A673 (cell line): ENCODE results near the gene NTN3. TPM values are rescaled to one million over a fixed set of nuclear protein-coding genes. Genes with fewer than 3 reads are reported as not detected.
"Not testable (repeated sequence)": the region's sequence is repeated elsewhere in the genome, so short reads cannot be mapped to it uniquely, and the experiment has no call there.

Experiments used
- BruUV-seq: library from RNA; stranded (reverse); fragments of 400-500 nt; replicated peaks from 2 replicates; lab custom pipeline; 2021; lab: Mats Ljungman, UMichigan
- CTCF ChIA-PET: fragments of 300-600 bp; sonication (Branson Sonifier 250); formaldehyde crosslinking; loops from one replicate; lab custom pipeline; 2022; ENCODE audit warnings: antibody characterized with exemption; lab: Charles Lee
- POLR2A ChIA-PET: fragments of 300-600 bp; sonication (Branson Sonifier 250); formaldehyde crosslinking; loops from one replicate; lab custom pipeline; 2022; ENCODE audit warnings: antibody characterized with exemption; ENCODE audit not compliant: low non-redundant PET; lab: Charles Lee
- DNase-seq: peaks from one replicate; pipeline ENCODE4 v3.0.0-alpha.2; 2015; ENCODE audit warnings: low spot score
- H3K27ac ChIP-seq: fragments of 200-600 bp; sonication (generic); 2 replicates; pipeline ENCODE4 v1.5.1; 2016; ENCODE audit warnings: mixed run types, low read depth, mild to moderate bottlenecking, mixed read lengths, antibody characterized with exemption, low read length; ENCODE audit not compliant: poor library complexity, severe bottlenecking
- H3K27me3 ChIP-seq: fragments of 200-600 bp; sonication (generic); replicated peaks from 2 replicates; pipeline ENCODE4 v1.6.1; 2017; ENCODE audit warnings: mixed run types, low read depth, mild to moderate bottlenecking, mixed read lengths, antibody characterized with exemption, low read length; ENCODE audit not compliant: insufficient read depth, poor library complexity
- H3K36me3 ChIP-seq: fragments of 200-600 bp; sonication (generic); 2 replicates; pipeline ENCODE4 v1.6.1; 2016; ENCODE audit warnings: mixed run types, mild to moderate bottlenecking, mixed read lengths, antibody characterized with exemption, low read length; ENCODE audit not compliant: insufficient read depth, poor library complexity, severe bottlenecking
- H3K4me1 ChIP-seq: fragments of 200-600 bp; sonication (generic); 2 replicates; pipeline ENCODE4 v1.6.1; 2017; ENCODE audit warnings: mixed run types, mild to moderate bottlenecking, mixed read lengths, antibody characterized with exemption, low read length; ENCODE audit not compliant: insufficient read depth, poor library complexity, severe bottlenecking
- H3K4me3 ChIP-seq: fragments of 200-600 bp; sonication (generic); 2 replicates; pipeline ENCODE4 v1.5.1; 2016; ENCODE audit warnings: low read depth, mixed run types, mild to moderate bottlenecking, mixed read lengths, low read length; ENCODE audit not compliant: poor library complexity, severe bottlenecking
- H3K9me3 ChIP-seq: fragments of 200-600 bp; sonication (generic); 2 replicates; pipeline ENCODE4 v1.6.1; 2016; ENCODE audit warnings: mixed run types, low read depth, mild to moderate bottlenecking, mixed read lengths, antibody characterized with exemption, low read length; ENCODE audit not compliant: poor library complexity, severe bottlenecking
- EZH2 ChIP-seq: fragments of 200-600 bp; sonication (generic); IDR thresholded peaks from 2 replicates; pipeline ENCODE4 v1.6.1; 2017; ENCODE audit warnings: borderline replicate concordance, low read depth, mild to moderate bottlenecking, mixed read lengths, antibody characterized with exemption, low read length; ENCODE audit not compliant: poor library complexity, severe bottlenecking
- intact Hi-C: fragments of 100-400 bp; cut with micrococcal nuclease; formaldehyde crosslinking; loops from one replicate; pipeline ENCODE4 v1.10.0; 2022; ENCODE audit not compliant: unreplicated experiment
- total RNA-seq: library from RNA; stranded (reverse); gene quantifications from 2 replicates; pipeline ENCODE4 v1.2.3, GENCODE V29; 2021
- TF ChIP-seq, protein P1 (sequence below): fragments of 300-800, 200-600 bp; sonication (generic); conservative IDR thresholded peaks from 2 replicates; pipeline ENCODE4 v1.5.1; 2017; ENCODE audit warnings: low read depth, mild to moderate bottlenecking, antibody characterized with exemption, low read length, moderate library complexity, mixed read lengths

Gene NTN3
- total RNA-seq, 1 experiment from 2014 or later: 1.6 TPM

DNA sequence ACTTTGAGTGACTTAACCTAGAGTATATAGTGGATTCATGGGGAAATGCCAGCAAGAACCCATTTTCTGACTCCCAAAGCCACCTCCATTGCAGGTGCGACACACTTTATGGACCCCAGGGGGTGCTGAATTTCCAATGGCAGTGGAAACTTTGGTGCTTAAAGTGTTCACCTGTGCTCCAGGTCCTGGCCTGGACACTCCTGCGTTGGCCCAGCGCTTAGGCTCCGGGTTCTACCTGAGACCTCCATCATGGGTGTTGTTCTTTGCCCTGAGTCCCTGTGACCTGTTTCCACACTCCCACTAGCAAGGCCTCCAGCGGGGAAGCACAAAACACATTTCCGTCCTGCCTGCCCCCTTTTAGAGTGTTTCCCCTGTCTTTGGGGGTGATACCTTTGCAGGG, 38.8 kb upstream of the NTN3 start:
- POLR2A ChIA-PET: no interaction called here
- CTCF ChIA-PET: no interaction called here
- Histone ChIP-seq H3K4me3 (no peak overlapping the region), H3K36me3 (peaks cover 63% of the 10 kb centered on the region), H3K27me3 (no peaks in the 10 kb centered on the region), H3K9me3 (no peaks in the 10 kb centered on the region), H3K27ac (no peak overlapping the region), H3K4me1 (peaks cover 23% of the 10 kb centered on the region)
- BruUV-seq: no TSS peak
- intact Hi-C loops: no loop called here
- no peak for TF ChIP-seq EZH2
- TF ChIP-seq, protein P1, sequence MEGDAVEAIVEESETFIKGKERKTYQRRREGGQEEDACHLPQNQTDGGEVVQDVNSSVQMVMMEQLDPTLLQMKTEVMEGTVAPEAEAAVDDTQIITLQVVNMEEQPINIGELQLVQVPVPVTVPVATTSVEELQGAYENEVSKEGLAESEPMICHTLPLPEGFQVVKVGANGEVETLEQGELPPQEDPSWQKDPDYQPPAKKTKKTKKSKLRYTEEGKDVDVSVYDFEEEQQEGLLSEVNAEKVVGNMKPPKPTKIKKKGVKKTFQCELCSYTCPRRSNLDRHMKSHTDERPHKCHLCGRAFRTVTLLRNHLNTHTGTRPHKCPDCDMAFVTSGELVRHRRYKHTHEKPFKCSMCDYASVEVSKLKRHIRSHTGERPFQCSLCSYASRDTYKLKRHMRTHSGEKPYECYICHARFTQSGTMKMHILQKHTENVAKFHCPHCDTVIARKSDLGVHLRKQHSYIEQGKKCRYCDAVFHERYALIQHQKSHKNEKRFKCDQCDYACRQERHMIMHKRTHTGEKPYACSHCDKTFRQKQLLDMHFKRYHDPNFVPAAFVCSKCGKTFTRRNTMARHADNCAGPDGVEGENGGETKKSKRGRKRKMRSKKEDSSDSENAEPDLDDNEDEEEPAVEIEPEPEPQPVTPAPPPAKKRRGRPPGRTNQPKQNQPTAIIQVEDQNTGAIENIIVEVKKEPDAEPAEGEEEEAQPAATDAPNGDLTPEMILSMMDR: no peak
- no peak for DNase-seq

DNA sequence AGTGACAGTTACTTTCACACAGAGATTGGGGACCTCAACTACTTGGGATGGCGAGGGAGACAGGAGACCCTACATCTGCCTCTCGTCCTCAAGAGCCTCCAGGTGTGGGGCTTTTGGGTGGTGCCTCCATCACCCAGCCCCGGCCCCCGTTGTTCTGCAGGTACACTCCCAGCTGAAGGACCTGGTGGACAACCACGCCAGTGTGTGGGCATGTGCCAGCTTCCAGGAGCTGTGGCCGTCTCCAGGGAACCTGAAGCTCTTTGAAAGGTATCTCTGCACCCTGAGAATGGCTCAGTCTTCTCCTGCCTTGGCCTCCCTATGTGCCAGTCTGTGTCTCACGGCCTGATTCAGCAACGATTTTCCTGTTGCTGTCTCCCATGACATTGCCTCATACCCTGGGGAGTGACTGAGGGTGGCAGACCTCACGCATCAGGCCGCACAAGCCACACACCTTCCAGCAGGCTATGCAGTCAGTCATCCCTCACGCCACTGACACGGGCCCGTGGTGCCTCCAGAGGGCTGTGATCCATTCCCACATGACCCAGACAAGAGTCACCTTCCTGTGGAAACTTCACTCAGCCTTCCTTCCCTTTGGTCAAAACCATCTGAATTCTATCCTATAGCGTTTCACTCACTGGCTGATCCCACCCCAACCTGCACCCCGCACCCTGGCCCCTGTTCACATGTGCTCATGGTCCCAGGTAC, 38.1 kb upstream of the NTN3 start:
- H3K9me3 ChIP-seq: no peaks in the 10 kb centered on the region
- peaks cover 70% of the 10 kb centered on the region for H3K36me3 ChIP-seq
- no peak overlapping the region for H3K4me3 ChIP-seq
- peaks cover 16% of the 10 kb centered on the region for H3K4me1 ChIP-seq
- intact Hi-C loops: no loop called here
- no peaks in the 10 kb centered on the region for H3K27me3 ChIP-seq
- POLR2A ChIA-PET: no interaction called here
- no peak for DNase-seq
- TF ChIP-seq, protein P1: no peak
- no peak for TF ChIP-seq EZH2
- CTCF ChIA-PET: no interaction called here
- BruUV-seq: no TSS peak
- no peak overlapping the region for H3K27ac ChIP-seq

DNA sequence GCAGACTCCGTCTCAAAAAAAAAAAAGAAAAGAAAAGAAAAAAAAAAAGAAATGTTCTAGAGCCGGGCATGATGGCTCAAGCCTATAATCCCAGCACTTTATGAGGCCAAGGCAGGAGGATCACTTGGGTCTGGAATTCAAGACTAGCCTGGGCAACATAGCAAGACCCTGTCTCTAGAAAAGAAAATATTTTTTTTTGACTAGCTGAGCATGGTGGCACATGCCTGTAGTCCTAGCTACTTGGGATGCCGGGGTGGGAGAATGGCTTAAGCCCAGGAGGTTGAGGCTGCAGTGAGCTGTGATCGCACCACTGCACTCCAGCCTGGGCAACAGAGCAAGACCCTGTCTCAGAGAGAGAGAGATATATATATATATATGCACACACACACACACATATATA, 35.9 kb upstream of the NTN3 start:
- POLR2A ChIA-PET, H3K27me3 ChIP-seq, H3K4me1 ChIP-seq, DNase-seq, H3K27ac ChIP-seq, BruUV-seq, intact Hi-C loops, H3K9me3 ChIP-seq, H3K4me3 ChIP-seq: not testable (repeated sequence)
- peaks cover 89% of the 10 kb centered on the region for H3K36me3 ChIP-seq
- CTCF ChIA-PET: interaction anchor here (0.6 kb wide), 1 partner anchor 13 kb away, joined by 3 read pairs; no protein-coding TSS in a partner anchor

DNA sequence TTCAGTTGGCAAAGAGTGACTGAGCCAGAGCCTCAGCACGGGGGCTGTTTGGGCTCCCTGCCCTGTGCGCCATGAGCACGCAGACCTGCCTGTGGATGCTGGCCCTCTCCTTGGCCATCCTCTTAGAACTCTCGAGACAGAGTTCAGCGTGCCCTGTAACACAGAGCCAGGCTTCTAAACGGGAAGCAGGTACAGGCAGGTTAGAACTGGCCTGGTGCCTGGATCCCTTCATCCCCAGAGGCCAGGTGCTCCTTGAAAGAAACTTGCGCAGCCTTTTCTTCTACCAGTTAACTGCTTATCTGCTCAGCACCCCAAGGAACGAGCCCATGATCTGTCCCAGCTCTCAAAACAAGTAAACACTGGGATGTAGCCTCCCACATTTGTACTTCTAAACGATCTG, 35.0 kb upstream of the NTN3 start:
- TF ChIP-seq, protein P1: no peak
- TF ChIP-seq EZH2: no peak
- BruUV-seq: no TSS peak
- Histone ChIP-seq H3K9me3 (no peaks in the 10 kb centered on the region), H3K4me3 (no peak overlapping the region), H3K27me3 (no peaks in the 10 kb centered on the region), H3K4me1 (peaks cover 3% of the 10 kb centered on the region), H3K36me3 (peaks cover 88% of the 10 kb centered on the region), H3K27ac (no peak overlapping the region)
- DNase-seq: no peak
- ChIA-PET CTCF (no interaction called here), POLR2A (no interaction called here)
- intact Hi-C loops: no loop called here
